HepG2 (cell line): ENCODE measurements around the gene KCNH1. TPM values are rescaled to one million over a fixed set of nuclear protein-coding genes. Genes with fewer than 3 reads are reported as not detected.

Experiments
- ATAC-seq: fragments of 200-7000 bp; cut with Tn5 transposase; 3 replicates; pipeline ENCODE4 v1.9.1; 2020; ENCODE audit warnings: mild to moderate bottlenecking, moderate library complexity
- BruUV-seq: library from RNA; stranded (reverse); fragments of 400-500 nt; replicated peaks from 2 replicates; lab custom pipeline; 2021; lab: Mats Ljungman, UMichigan
- CTCF ChIA-PET: fragments of 300-600 bp; formaldehyde crosslinking; extraction: SDS; loops from one replicate; lab custom pipeline; 2021; ENCODE audit warnings: low total read pairs, inconsistent platforms, low intra/inter-chr PET ratio; lab: Yijun Ruan, JAX
- POLR2A ChIA-PET: fragments of 350-600 bp; sonication (Branson Sonifier 250); formaldehyde crosslinking; loops from one replicate; lab custom pipeline; 2020; ENCODE audit warnings: antibody characterized with exemption, inconsistent platforms; lab: Yijun Ruan, JAX
- DNase-seq: peaks from one replicate; pipeline ENCODE4 v3.0.0-alpha.2; 2015; ENCODE audit warnings: low spot score
- FAIRE-seq: peaks from 3 replicates; lab custom pipeline; 2011; peaks lifted over from hg19 to GRCh38; lab: Jason Lieb, UNC
- H2AFZ ChIP-seq: one replicate; pipeline ENCODE4 v1.6.1; 2011; ENCODE audit warnings: low read length, inconsistent platforms
- H3K27ac ChIP-seq: fragments of 300-600 bp; 3 replicates; pipeline ENCODE4 v1.8.0; 2011; ENCODE audit warnings: mixed run types, mild to moderate bottlenecking, mixed read lengths, low read length, inconsistent platforms; ENCODE audit not compliant: insufficient read depth; ENCODE audit errors: extremely low read length
- H3K27me3 ChIP-seq, 2 experiments: fragments of 200-600 bp in 1 of 2; 2 replicates in 1 of 2; 3 replicates in 1 of 2; pipeline versions ENCODE4 v1.6.0 to v1.8.0; 2011; ENCODE audit warnings: low read length in 2 of 2, mild to moderate bottlenecking in 2 of 2, moderate library complexity in 2 of 2, inconsistent platforms in 1 of 2; ENCODE audit not compliant: insufficient read depth in 2 of 2, control insufficient read depth in 1 of 2
- H3K36me3 ChIP-seq, 2 experiments: fragments of 200-600 bp in 1 of 2; replicated peaks in 1 of 2; 2 replicates in 1 of 2; 3 replicates in 1 of 2; pipeline versions ENCODE4 v1.5.1 to v1.8.0; 2011; ENCODE audit warnings: low read length in 2 of 2, inconsistent platforms in 1 of 2; ENCODE audit not compliant: insufficient read depth in 2 of 2, control insufficient read depth in 1 of 2
- H3K4me1 ChIP-seq: 2 replicates; pipeline ENCODE4 v1.5.1; 2012; ENCODE audit warnings: low read length, inconsistent platforms; ENCODE audit not compliant: insufficient read depth
- H3K4me2 ChIP-seq: 2 replicates; pipeline ENCODE4 v1.6.0; 2011; ENCODE audit warnings: low read depth, low read length, inconsistent platforms
- H3K4me3 ChIP-seq, 3 experiments: fragments of 200-600 bp in 1 of 3; sonication (generic), shearing (Covaris generic) in 1 of 3; replicated peaks in 1 of 3; 2 replicates each; pipeline ENCODE4 v1.5.1; 2011 to 2016; ENCODE audit warnings: low read length in 3 of 3, inconsistent platforms in 2 of 3, low read depth in 2 of 3, mild to moderate bottlenecking in 2 of 3, control low read depth in 1 of 3, mixed read lengths in 1 of 3; ENCODE audit not compliant: insufficient read depth in 1 of 3
- H3K79me2 ChIP-seq: one replicate; pipeline ENCODE4 v1.6.1; 2011; ENCODE audit warnings: low read length, inconsistent platforms; ENCODE audit not compliant: insufficient read depth
- H3K9ac ChIP-seq: 2 replicates; pipeline ENCODE4 v1.6.0; 2011; ENCODE audit warnings: mild to moderate bottlenecking, low read depth, low read length, inconsistent platforms; ENCODE audit not compliant: insufficient read depth
- H3K9me3 ChIP-seq: 2 replicates; pipeline ENCODE4 v1.5.1; 2012; ENCODE audit warnings: mild to moderate bottlenecking, low read length
- H4K20me1 ChIP-seq: 2 replicates; pipeline ENCODE4 v1.6.0; 2011; ENCODE audit warnings: inconsistent platforms, mild to moderate bottlenecking, low read length, moderate library complexity; ENCODE audit not compliant: insufficient read depth
- AGO2 ChIP-seq: fragments of 200-400 bp; formaldehyde crosslinking; optimal IDR thresholded peaks from 2 replicates; pipeline ENCODE3; 2017; ENCODE audit warnings: mild to moderate bottlenecking, low read depth, low read length, moderate library complexity
- ATF7-NPFF ChIP-seq: sonication (generic); formaldehyde crosslinking; IDR thresholded peaks from 2 replicates; pipeline ENCODE4 v1.8.1; 2023; ENCODE audit warnings: mild to moderate bottlenecking, low read depth, missing genetic modification reagents, moderate library complexity
- ELF4 ChIP-seq: sonication (generic); formaldehyde crosslinking; IDR thresholded peaks from 2 replicates; pipeline ENCODE4 v1.5.0; 2020; ENCODE audit warnings: missing genetic modification reagents, mild to moderate bottlenecking, moderate library complexity, borderline replicate concordance
- HDAC2 ChIP-seq: sonication (generic); formaldehyde crosslinking; IDR thresholded peaks from 2 replicates; pipeline ENCODE4 v1.4.0; 2020; ENCODE audit warnings: missing genetic modification reagents
- MLLT10 ChIP-seq: sonication (generic); formaldehyde crosslinking; IDR thresholded peaks from 2 replicates; pipeline ENCODE4 v1.4.0; 2020; ENCODE audit warnings: missing genetic modification reagents
- MTA3 ChIP-seq: sonication (generic); formaldehyde crosslinking; IDR thresholded peaks from 2 replicates; pipeline ENCODE4 v1.4.0; 2020; ENCODE audit warnings: missing genetic modification reagents
- RARA ChIP-seq: IDR thresholded peaks from 2 replicates; pipeline ENCODE4 v1.6.1; 2016; ENCODE audit warnings: missing genetic modification reagents, missing compliant biosample characterization
- SALL2 ChIP-seq: sonication (generic); formaldehyde crosslinking; IDR thresholded peaks from 2 replicates; pipeline ENCODE4 v1.8.1; 2023; ENCODE audit warnings: mild to moderate bottlenecking, missing genetic modification reagents, inconsistent platforms
- TGIF2 ChIP-seq: IDR thresholded peaks from 2 replicates; pipeline ENCODE4 v1.6.1; 2016; ENCODE audit warnings: control low read depth, missing compliant biosample characterization
- THAP11 ChIP-seq: IDR thresholded peaks from 2 replicates; pipeline ENCODE4 v1.6.1; 2016; ENCODE audit warnings: missing biosample characterization, missing genetic modification reagents
- ZFYVE20 ChIP-seq: sonication (generic); formaldehyde crosslinking; IDR thresholded peaks from 2 replicates; pipeline ENCODE4 v1.8.0; 2023; ENCODE audit warnings: low read depth, mild to moderate bottlenecking, moderate library complexity, missing genetic modification reagents, borderline replicate concordance
- ZNF484 ChIP-seq: sonication (generic); formaldehyde crosslinking; IDR thresholded peaks from 2 replicates; pipeline ENCODE4 v1.5.1; 2020; ENCODE audit warnings: mild to moderate bottlenecking, low read depth, missing genetic modification reagents, borderline replicate concordance
- ZNF501 ChIP-seq: sonication (generic); formaldehyde crosslinking; IDR thresholded peaks from 2 replicates; pipeline ENCODE4 v1.5.1; 2020; ENCODE audit warnings: mild to moderate bottlenecking, moderate library complexity, missing genetic modification reagents
- ZZZ3 ChIP-seq: sonication (generic); formaldehyde crosslinking; IDR thresholded peaks from 2 replicates; pipeline ENCODE4 v1.4.0; 2020; ENCODE audit warnings: missing genetic modification reagents, mild to moderate bottlenecking, borderline replicate concordance
- WGBS: methylation state at CpG from one replicate; pipeline ENCODE4 v1.1.6; 2017; ENCODE audit warnings: low lambda C conversion rate; 5-methylcytosine and 5-hydroxymethylcytosine counted together
- in situ Hi-C: cut with HindIII; loops from 2 replicates; pipeline ENCODE4 v1.10.0; 2017; ENCODE audit warnings: low pct_unique_long_range_greater_than_20kb; ENCODE audit not compliant: extremely low pct_ligation_motif_present
- intact Hi-C: fragments of 100-400 bp; cut with micrococcal nuclease; formaldehyde crosslinking; loops from one replicate; pipeline ENCODE4 v1.10.0; 2022; ENCODE audit not compliant: unreplicated experiment
- polyA plus RNA-seq, 8 experiments: library from polyadenylated mRNA; depleted of rRNA in 3 of 8; stranded (reverse) in 7 of 8; unstranded in 1 of 8; fragments of >200 nt; fragmentation: Illumina TruSeq in 4 of 8; extraction: Trizol in 4 of 8; gene quantifications; 2 replicates each; pipeline versions ENCODE4 v1.2.1 to v1.2.3, GENCODE V29; 2011 to 2016; ENCODE audit warnings: low read depth in 4 of 8, missing spikeins in 1 of 8, mixed read lengths in 1 of 8; ENCODE audit not compliant: insufficient read depth in 1 of 8
- total RNA-seq, 5 experiments: library from RNA; depleted of rRNA; stranded (reverse); fragments of >200 nt; fragmentation: Illumina TruSeq; extraction: Trizol; gene quantifications; 2 replicates each; pipeline ENCODE4 v1.2.3, GENCODE V29; 2016; ENCODE audit warnings: low read depth in 1 of 5
- TF ChIP-seq, protein P1 (sequence below): sonication (generic); formaldehyde crosslinking; IDR thresholded peaks from 2 replicates; pipeline ENCODE4 v1.4.0; 2020; ENCODE audit warnings: missing genetic modification reagents

Gene KCNH1
- total and polyA plus RNA-seq, 2 of the 13 experiments (the other 11 are each of a cell fraction or from before 2014, with no cell fraction given), result not detected

DNA sequence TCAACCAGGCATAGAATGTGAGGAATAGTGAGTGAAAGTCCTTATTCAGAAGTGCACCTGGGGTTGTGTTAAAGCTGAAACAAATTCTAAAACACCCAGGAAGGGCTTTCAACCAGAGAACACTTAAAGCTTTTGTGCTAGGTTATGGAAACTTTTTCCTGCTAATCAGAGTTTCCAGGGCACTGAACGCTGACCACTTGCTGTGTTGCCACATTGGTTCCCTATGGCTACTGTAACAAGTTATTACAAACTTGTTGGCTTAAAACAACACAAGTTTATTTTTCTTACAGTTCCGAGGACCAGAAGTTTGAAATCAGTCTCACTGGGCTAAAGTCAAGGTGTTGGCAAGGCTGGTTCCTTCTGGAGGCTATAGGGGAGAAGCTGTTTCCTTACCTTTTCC lies 504.7 kb downstream of the KCNH1 start:
- no peak overlapping the region for H3K27ac ChIP-seq
- ChIA-PET POLR2A (no interaction called here), CTCF (no interaction called here)
- no peaks in the 10 kb centered on the region for H3K36me3 ChIP-seq
- TF ChIP-seq ELF4 (CRISPR knock-in tag), result no peak
- no peak for TF ChIP-seq HDAC2 (CRISPR knock-in tag)
- TF ChIP-seq MTA3 (CRISPR knock-in tag), result no peak
- TF ChIP-seq, protein P1, sequence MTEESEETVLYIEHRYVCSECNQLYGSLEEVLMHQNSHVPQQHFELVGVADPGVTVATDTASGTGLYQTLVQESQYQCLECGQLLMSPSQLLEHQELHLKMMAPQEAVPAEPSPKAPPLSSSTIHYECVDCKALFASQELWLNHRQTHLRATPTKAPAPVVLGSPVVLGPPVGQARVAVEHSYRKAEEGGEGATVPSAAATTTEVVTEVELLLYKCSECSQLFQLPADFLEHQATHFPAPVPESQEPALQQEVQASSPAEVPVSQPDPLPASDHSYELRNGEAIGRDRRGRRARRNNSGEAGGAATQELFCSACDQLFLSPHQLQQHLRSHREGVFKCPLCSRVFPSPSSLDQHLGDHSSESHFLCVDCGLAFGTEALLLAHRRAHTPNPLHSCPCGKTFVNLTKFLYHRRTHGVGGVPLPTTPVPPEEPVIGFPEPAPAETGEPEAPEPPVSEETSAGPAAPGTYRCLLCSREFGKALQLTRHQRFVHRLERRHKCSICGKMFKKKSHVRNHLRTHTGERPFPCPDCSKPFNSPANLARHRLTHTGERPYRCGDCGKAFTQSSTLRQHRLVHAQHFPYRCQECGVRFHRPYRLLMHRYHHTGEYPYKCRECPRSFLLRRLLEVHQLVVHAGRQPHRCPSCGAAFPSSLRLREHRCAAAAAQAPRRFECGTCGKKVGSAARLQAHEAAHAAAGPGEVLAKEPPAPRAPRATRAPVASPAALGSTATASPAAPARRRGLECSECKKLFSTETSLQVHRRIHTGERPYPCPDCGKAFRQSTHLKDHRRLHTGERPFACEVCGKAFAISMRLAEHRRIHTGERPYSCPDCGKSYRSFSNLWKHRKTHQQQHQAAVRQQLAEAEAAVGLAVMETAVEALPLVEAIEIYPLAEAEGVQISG, result no peak
- TF ChIP-seq THAP11 (CRISPR knock-in tag), result no peak
- no peak for TF ChIP-seq SALL2 (CRISPR knock-in tag)
- TF ChIP-seq ZNF501, result no peak
- TF ChIP-seq ZNF484 (CRISPR knock-in tag), result no peak
- TF ChIP-seq MLLT10 (CRISPR knock-in tag), result no peak
- no peak for TF ChIP-seq RARA (CRISPR knock-in tag)
- TF ChIP-seq ZZZ3 (CRISPR knock-in tag), result no peak
- TF ChIP-seq TGIF2 (CRISPR knock-in tag), result no peak
- TF ChIP-seq ATF7-NPFF (CRISPR knock-in tag), result no peak
- no peak for TF ChIP-seq AGO2
- no peak for TF ChIP-seq ZFYVE20 (CRISPR knock-in tag)
- FAIRE-seq (no peak), DNase-seq (no peak), ATAC-seq (no peak)
- in situ Hi-C loops (no loop called here), intact Hi-C loops (no loop called here)
- no peaks in the 10 kb centered on the region for H3K4me1 ChIP-seq
- H3K4me3 ChIP-seq, result no peak overlapping the region
- no peaks in the 10 kb centered on the region for H4K20me1 ChIP-seq
- no peak overlapping the region for H3K4me2 ChIP-seq
- WGBS, result 65% methylated on average over 2 of the region's 2 CpGs
- H2AFZ ChIP-seq, result no peak overlapping the region
- 0 out of 5 replicates have a peak, but pooled peaks cover 0 to 1% of the 10 kb centered on the region in 2 experiments for H3K27me3 ChIP-seq
- no peaks in the 10 kb centered on the region for H3K9me3 ChIP-seq
- no TSS peak for BruUV-seq
- no peaks in the 10 kb centered on the region for H3K79me2 ChIP-seq
- no peak overlapping the region for H3K9ac ChIP-seq
